ENCODE measurements around the gene NTF3. TPM values are rescaled to one million over a fixed set of nuclear protein-coding genes. Genes with fewer than 3 reads are reported as not detected.

NTF3 gene
- polyA plus RNA-seq, 1 donor (not counting 4 experiments of a cell fraction or from before 2014, with no cell fraction given) = not detected

- dilution Hi-C loops (cut with MboI; ENCODE audit: extremely low pct_ligation_motif_present, low sequenced_read_pairs) = no loop called here
- no peaks in the 10 kb centered on the region for H4K20me1 ChIP-seq (ENCODE audit: control insufficient read depth, extremely low read depth, insufficient read depth, low read length)
- H3K36me3 ChIP-seq (ENCODE audit: control insufficient read depth in 2 of 2, extremely low read depth in 1 of 2, insufficient read depth in 2 of 2, low read length in 2 of 2) = no peaks in the 10 kb centered on the region
- no peak overlapping the region for H2AFZ ChIP-seq (ENCODE audit: control insufficient read depth, low read length)
- no peaks in the 10 kb centered on the region for H3K9me1 ChIP-seq (ENCODE audit: control insufficient read depth, extremely low read depth, insufficient read depth, low read length)
- H3K4me1 ChIP-seq (ENCODE audit: control insufficient read depth, extremely low read depth, insufficient read depth, low read length) = no peaks in the 10 kb centered on the region
- TF ChIP-seq CTCF (optimal IDR thresholded peaks at IDR 0.05 in 1 of 3, IDR thresholded peaks at IDR 0.05 in 1 of 3, conservative IDR thresholded peaks at IDR 0.05 in 1 of 3; ENCODE audit: extremely low read depth in 1 of 3, insufficient read depth in 2 of 3, low read length in 3 of 3) = no peak
- TF ChIP-seq EZH2 (IDR thresholded peaks at IDR 0.05; ENCODE audit: low read length) = peak; percentile 97
- H3K79me2 ChIP-seq (ENCODE audit: control insufficient read depth, insufficient read depth, low read length) = no peaks in the 10 kb centered on the region
- FAIRE-seq (no peak), DNase-seq (ENCODE audit: low read depth, low spot score) (no peak)
- H3K9me3 ChIP-seq (ENCODE audit: control insufficient read depth, low read depth, low read length) = no peaks in the 10 kb centered on the region
- no peak overlapping the region for H3K4me2 ChIP-seq (ENCODE audit: control insufficient read depth, extremely low read depth, insufficient read depth, low read depth, low read length)
- no peak overlapping the region for H3K9ac ChIP-seq (ENCODE audit: control insufficient read depth, extremely low read depth, insufficient read depth, low read length)
- no peak overlapping the region for H3K27ac ChIP-seq (ENCODE audit: control insufficient read depth, insufficient read depth, low read length)
- H3K27me3 ChIP-seq (ENCODE audit: control insufficient read depth, extremely low read depth, insufficient read depth, low read length) = peaks cover 85% of the 10 kb centered on the region
- H3K4me3 ChIP-seq (ENCODE audit: control insufficient read depth in 2 of 3, extremely low read depth in 1 of 3, insufficient read depth in 2 of 3, low read depth in 1 of 3, low read length in 3 of 3) = no peak overlapping the region
Observed at GRCh38 chr12:5433081-5433844, 1.4 kb downstream of the NTF3 start.

- Histone ChIP-seq H3K79me2 (ENCODE audit: control insufficient read depth, insufficient read depth, low read length) (no peaks in the 10 kb centered on the region), H4K20me1 (ENCODE audit: control insufficient read depth, extremely low read depth, insufficient read depth, low read length) (no peaks in the 10 kb centered on the region), H3K4me2 (ENCODE audit: control insufficient read depth, extremely low read depth, insufficient read depth, low read depth, low read length) (no peak overlapping the region), H3K4me1 (ENCODE audit: control insufficient read depth, extremely low read depth, insufficient read depth, low read length) (no peaks in the 10 kb centered on the region), H3K9ac (ENCODE audit: control insufficient read depth, extremely low read depth, insufficient read depth, low read length) (no peak overlapping the region), H2AFZ (ENCODE audit: control insufficient read depth, low read length) (no peak overlapping the region), H3K4me3 (ENCODE audit: control insufficient read depth in 2 of 3, extremely low read depth in 1 of 3, insufficient read depth in 2 of 3, low read depth in 1 of 3, low read length in 3 of 3) (no peak overlapping the region), H3K36me3 (ENCODE audit: control insufficient read depth in 2 of 2, extremely low read depth in 1 of 2, insufficient read depth in 2 of 2, low read length in 2 of 2) (no peaks in the 10 kb centered on the region), H3K27me3 (ENCODE audit: control insufficient read depth, extremely low read depth, insufficient read depth, low read length) (peaks cover 77% of the 10 kb centered on the region), H3K27ac (ENCODE audit: control insufficient read depth, insufficient read depth, low read length) (no peak overlapping the region), H3K9me3 (ENCODE audit: control insufficient read depth, low read depth, low read length) (no peaks in the 10 kb centered on the region), H3K9me1 (ENCODE audit: control insufficient read depth, extremely low read depth, insufficient read depth, low read length) (no peaks in the 10 kb centered on the region)
- dilution Hi-C loops (cut with MboI; ENCODE audit: extremely low pct_ligation_motif_present, low sequenced_read_pairs) = no loop called here
- no peak for FAIRE-seq
- no peak for TF ChIP-seq CTCF (optimal IDR thresholded peaks at IDR 0.05 in 1 of 3, IDR thresholded peaks at IDR 0.05 in 1 of 3, conservative IDR thresholded peaks at IDR 0.05 in 1 of 3; ENCODE audit: extremely low read depth in 1 of 3, insufficient read depth in 2 of 3, low read length in 3 of 3)
- peak; percentile 7 for TF ChIP-seq EZH2 (IDR thresholded peaks at IDR 0.05; ENCODE audit: low read length)
- DNase-seq (ENCODE audit: low read depth, low spot score) = no peak
Observed at GRCh38 chr12:5433845-5434646, 2.1 kb downstream of the NTF3 start.
